Testis (tissue), 2 donors: Measurements from ENCODE around the gene CTDP1.

Experiments used
- CTCF ChIP-seq, 3 experiments: fragments of 450-650 bp in 2 of 3; fragments of 200-600 bp in 1 of 3; sonication (generic) in 1 of 3; IDR thresholded peaks; one replicate each; pipeline ENCODE4 v1.5.1; 2016 to 2019; ENCODE audit warnings: antibody characterized with exemption in 3 of 3, mild to moderate bottlenecking in 2 of 3, moderate library complexity in 1 of 3
- POLR2A ChIP-seq: fragments of 450-650 bp; IDR thresholded peaks from one replicate; pipeline ENCODE4 v1.6.1; 2017; ENCODE audit warnings: antibody characterized with exemption, mild to moderate bottlenecking, moderate library complexity

GRCh38 chr18:79732721-79733025 is 53.1 kb downstream of the CTDP1 start:
- TF ChIP-seq POLR2A (no peak), CTCF (IDR thresholded peaks at IDR 0.05) (no peak)
